MCF 10A (cell line): ENCODE data around the gene TMEM179. TPM values are rescaled to one million over a fixed set of nuclear protein-coding genes. Genes with fewer than 3 reads are reported as not detected.
"Not testable (repeated sequence)": the region's sequence is repeated elsewhere in the genome, so short reads cannot be mapped to it uniquely, and the experiment has no call there.

ENCODE experiments used
- BruUV-seq: library from RNA; stranded (reverse); fragments of 400-500 nt; replicated peaks from 2 replicates; lab custom pipeline; 2021; lab: Mats Ljungman, UMichigan
- CTCF ChIA-PET: fragments of 300-600 bp; sonication (Branson Sonifier 250); formaldehyde crosslinking; extraction: SDS; loops from one replicate; lab custom pipeline; 2021; ENCODE audit warnings: antibody characterized with exemption, inconsistent platforms; lab: Yijun Ruan, JAX
- POLR2A ChIA-PET: fragments of 300-600, 350-650 bp; sonication (Branson Sonifier 250); formaldehyde crosslinking; extraction: SDS; loops from one replicate; lab custom pipeline; 2020; ENCODE audit warnings: antibody characterized with exemption, inconsistent platforms; lab: Yijun Ruan, JAX
- DNase-seq: peaks from one replicate; pipeline ENCODE4 v3.0.0-alpha.2; 2018; ENCODE audit not compliant: unreplicated experiment
- H3K27ac Mint-ChIP-seq: one replicate; pipeline ENCODE4 v1.8.0; 2022; ENCODE audit warnings: mild to moderate bottlenecking, low read depth, mixed read lengths; ENCODE audit not compliant: unreplicated experiment
- H3K27me3 Mint-ChIP-seq: one replicate; pipeline ENCODE4 v1.8.0; 2022; ENCODE audit warnings: mixed read lengths; ENCODE audit not compliant: insufficient read depth, unreplicated experiment
- H3K36me3 Mint-ChIP-seq: one replicate; pipeline ENCODE4 v1.8.0; 2022; ENCODE audit warnings: mild to moderate bottlenecking, moderate library complexity, mixed read lengths; ENCODE audit not compliant: insufficient read depth, unreplicated experiment
- H3K4me1 Mint-ChIP-seq: one replicate; pipeline ENCODE4 v1.8.0; 2022; ENCODE audit warnings: mixed read lengths; ENCODE audit not compliant: insufficient read depth, unreplicated experiment
- H3K4me3 Mint-ChIP-seq: one replicate; pipeline ENCODE4 v1.8.0; 2022; ENCODE audit warnings: mild to moderate bottlenecking, moderate library complexity, mixed read lengths; ENCODE audit not compliant: unreplicated experiment
- H3K9me3 Mint-ChIP-seq: one replicate; pipeline ENCODE4 v1.8.0; 2022; ENCODE audit warnings: mixed read lengths; ENCODE audit not compliant: unreplicated experiment
- intact Hi-C: fragments of 100-400 bp; cut with micrococcal nuclease; formaldehyde crosslinking; loops from 2 replicates; pipeline ENCODE4 v1.14.1; 2022
- total RNA-seq: library from RNA; stranded (reverse); gene quantifications from 2 replicates; pipeline ENCODE4 v1.2.3, GENCODE V29; 2022
- TF ChIP-seq, protein P1 (sequence below): fragments of 200-600 bp; IDR thresholded peaks from one replicate; pipeline ENCODE4 v1.8.0; 2022; ENCODE audit warnings: antibody characterized with exemption, mild to moderate bottlenecking; ENCODE audit not compliant: unreplicated experiment

Gene TMEM179
- total RNA-seq, 1 experiment from 2014 or later, result not detected

DNA sequence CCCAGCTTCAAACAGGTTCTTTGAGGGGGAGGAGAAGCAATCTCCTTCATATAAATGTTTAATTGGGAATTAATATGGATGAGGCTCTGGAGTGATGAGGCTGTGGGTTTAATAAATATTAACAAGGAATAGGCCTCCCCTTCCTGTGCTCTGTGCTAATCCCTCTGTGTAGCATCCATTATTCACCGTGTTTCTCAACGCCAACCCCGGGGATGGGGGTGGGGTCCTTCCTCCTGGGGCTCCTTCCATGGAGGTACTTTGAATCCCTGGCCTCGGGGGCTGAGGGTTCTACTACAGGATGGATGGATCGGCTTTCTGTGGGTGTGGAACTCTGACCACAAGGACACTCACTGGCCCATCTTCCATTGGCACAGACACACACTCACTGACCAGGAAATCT, 34.9 kb upstream of the TMEM179 start:
- no TSS peak for BruUV-seq
- POLR2A ChIA-PET, result no interaction called here
- no peak overlapping the region for H3K4me3 Mint-ChIP-seq
- peaks cover 32% of the 10 kb centered on the region for H3K27me3 Mint-ChIP-seq
- H3K4me1 Mint-ChIP-seq, result no peaks in the 10 kb centered on the region
- no peaks in the 10 kb centered on the region for H3K36me3 Mint-ChIP-seq
- no peak overlapping the region for H3K27ac Mint-ChIP-seq
- CTCF ChIA-PET, result interaction anchor here (0.6 to 1.2 kb wide), 6 partner anchors 19 to 1040 kb away, joined by 3 to 7 read pairs (median 4); no protein-coding TSS in a partner anchor
- no peak for DNase-seq
- TF ChIP-seq, protein P1, sequence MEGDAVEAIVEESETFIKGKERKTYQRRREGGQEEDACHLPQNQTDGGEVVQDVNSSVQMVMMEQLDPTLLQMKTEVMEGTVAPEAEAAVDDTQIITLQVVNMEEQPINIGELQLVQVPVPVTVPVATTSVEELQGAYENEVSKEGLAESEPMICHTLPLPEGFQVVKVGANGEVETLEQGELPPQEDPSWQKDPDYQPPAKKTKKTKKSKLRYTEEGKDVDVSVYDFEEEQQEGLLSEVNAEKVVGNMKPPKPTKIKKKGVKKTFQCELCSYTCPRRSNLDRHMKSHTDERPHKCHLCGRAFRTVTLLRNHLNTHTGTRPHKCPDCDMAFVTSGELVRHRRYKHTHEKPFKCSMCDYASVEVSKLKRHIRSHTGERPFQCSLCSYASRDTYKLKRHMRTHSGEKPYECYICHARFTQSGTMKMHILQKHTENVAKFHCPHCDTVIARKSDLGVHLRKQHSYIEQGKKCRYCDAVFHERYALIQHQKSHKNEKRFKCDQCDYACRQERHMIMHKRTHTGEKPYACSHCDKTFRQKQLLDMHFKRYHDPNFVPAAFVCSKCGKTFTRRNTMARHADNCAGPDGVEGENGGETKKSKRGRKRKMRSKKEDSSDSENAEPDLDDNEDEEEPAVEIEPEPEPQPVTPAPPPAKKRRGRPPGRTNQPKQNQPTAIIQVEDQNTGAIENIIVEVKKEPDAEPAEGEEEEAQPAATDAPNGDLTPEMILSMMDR, result no peak
- intact Hi-C loops, result no loop called here
- H3K9me3 Mint-ChIP-seq, result no peaks in the 10 kb centered on the region

DNA sequence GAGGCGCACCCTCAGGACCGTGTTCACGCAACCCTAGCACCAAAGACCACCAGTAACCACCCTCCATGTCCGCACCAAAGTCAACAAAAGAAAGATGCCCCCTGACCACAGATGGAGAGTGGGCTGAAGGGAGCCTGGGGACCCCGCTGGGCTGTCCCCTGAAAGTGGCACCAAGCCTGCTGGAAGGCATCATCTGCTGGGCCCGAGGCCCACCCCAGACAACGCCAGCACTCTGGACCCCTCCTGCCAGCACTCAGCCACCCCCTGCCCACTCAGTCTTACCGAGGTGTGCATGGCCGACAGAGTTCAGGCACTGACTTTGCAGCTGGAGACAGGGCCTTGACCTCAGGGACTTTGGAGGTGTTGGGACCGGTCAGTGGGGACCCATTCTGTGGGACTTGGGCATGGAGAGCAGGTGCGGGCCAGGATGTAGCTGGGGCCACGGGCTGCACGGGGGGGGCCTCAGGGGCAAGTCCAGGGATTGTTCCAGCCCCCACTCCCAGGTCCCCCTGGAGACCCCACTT, 34.4 kb upstream of the TMEM179 start:
- intact Hi-C loops, result no loop called here
- Mint-ChIP-seq H3K4me3 (no peak overlapping the region), H3K27me3 (peaks cover 32% of the 10 kb centered on the region), H3K9me3 (no peaks in the 10 kb centered on the region), H3K36me3 (no peaks in the 10 kb centered on the region), H3K4me1 (no peaks in the 10 kb centered on the region), H3K27ac (no peak overlapping the region)
- TF ChIP-seq, protein P1, result no peak
- POLR2A ChIA-PET, result no interaction called here
- DNase-seq, result no peak
- CTCF ChIA-PET, result interaction anchor here (0.5 to 1.2 kb wide), 7 partner anchors 19 to 507 kb away, joined by 3 to 6 read pairs (median 3); no protein-coding TSS in a partner anchor
- no TSS peak for BruUV-seq

DNA sequence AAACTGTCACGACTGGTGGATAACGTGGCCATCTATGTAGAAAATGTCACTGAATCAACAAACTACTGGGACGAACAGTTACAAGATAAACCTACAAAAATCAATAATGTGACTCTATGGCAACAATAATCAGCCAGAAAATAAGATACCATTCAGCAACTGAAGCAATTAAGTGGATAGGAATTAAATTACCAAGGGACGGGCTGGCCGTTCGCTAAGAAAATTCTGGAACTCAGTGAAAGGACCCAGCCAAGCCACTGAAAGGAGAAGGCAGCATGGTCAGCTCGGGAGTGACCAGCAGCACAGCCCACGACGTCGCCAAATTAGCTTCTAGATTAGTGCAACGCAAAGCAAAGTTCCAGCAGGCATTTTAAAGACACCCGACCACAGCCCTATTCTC, 33.6 kb upstream of the TMEM179 start:
- H3K36me3 Mint-ChIP-seq, result no peaks in the 10 kb centered on the region
- no peak overlapping the region for H3K27ac Mint-ChIP-seq
- H3K27me3 Mint-ChIP-seq, result peaks cover 32% of the 10 kb centered on the region
- ChIA-PET CTCF (no interaction called here), POLR2A (no interaction called here)
- DNase-seq, result no peak
- H3K4me3 Mint-ChIP-seq, result no peak overlapping the region
- TF ChIP-seq, protein P1, result no peak
- no peaks in the 10 kb centered on the region for H3K4me1 Mint-ChIP-seq
- no peaks in the 10 kb centered on the region for H3K9me3 Mint-ChIP-seq
- BruUV-seq, result no TSS peak
- intact Hi-C loops, result no loop called here

DNA sequence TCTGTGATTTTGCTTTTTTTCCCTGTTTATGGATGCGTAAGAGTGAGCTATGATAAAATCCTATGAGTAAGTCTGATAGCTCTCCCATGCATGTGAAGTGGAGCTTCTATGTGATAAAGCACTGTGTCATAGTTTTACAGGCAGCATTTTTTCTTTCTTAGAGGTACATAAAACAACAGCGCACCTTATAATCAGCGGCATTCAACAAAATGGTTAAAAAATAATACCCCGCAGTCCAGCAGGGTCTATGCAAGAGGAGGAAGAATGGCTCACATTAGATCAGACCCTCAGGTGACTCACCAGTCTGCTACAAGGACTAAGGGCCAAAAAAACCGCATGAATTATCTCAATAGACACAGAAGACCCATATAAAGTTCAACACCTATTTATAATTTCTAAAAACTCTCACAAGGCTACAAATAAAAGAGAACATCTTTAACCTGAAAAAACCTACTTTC, 33.0 kb upstream of the TMEM179 start:
- Mint-ChIP-seq H3K4me1 (no peaks in the 10 kb centered on the region), H3K9me3 (no peaks in the 10 kb centered on the region), H3K27me3 (peaks cover 37% of the 10 kb centered on the region), H3K4me3 (no peak overlapping the region), H3K36me3 (no peaks in the 10 kb centered on the region), H3K27ac (no peak overlapping the region)
- intact Hi-C loops, result no loop called here
- no TSS peak for BruUV-seq
- CTCF ChIA-PET, result interaction anchor here (0.7 to 2.0 kb wide), 6 partner anchors 55 to 560 kb away, joined by 3 to 7 read pairs (median 3); no protein-coding TSS in a partner anchor
- POLR2A ChIA-PET, result no interaction called here
- no peak for DNase-seq
- TF ChIP-seq, protein P1, result no peak

DNA sequence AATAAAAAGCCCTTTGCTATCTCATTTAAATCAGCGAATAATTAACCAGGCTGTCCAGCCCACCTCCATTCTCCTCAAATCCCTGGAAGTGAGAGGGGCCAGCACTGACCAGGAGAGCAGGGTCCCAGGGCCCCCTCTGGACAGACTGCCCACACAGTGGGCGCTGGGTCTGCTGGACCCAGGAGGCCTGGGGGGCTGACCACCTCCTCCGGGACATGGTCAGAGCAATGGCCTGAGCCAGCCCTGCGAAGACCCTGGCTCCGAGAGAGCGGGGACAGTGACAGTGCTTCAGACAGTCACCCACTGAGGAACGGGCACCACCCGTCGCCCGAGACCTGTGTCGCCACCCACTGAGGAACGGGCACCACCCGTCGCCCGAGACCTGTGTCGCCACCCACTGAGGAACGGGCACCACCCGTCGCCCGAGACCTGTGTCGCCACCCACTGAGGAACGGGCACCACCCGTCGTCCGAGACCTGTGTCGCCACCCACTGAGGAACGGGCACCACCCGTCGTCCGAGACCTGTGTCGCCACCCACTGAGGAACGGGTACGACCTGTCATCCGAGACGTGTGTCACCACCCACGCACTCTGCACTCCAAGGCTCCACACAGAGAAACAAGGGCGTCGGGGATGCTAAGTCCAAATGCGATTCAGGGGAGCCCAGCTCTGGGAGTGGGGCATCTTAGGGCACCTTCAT, 32.4 kb upstream of the TMEM179 start:
- H3K27ac Mint-ChIP-seq, intact Hi-C loops: not testable (repeated sequence)

More for the DNA sequence above, 32.4 kb upstream of the TMEM179 start:
- peaks cover 43% of the 10 kb centered on the region for H3K27me3 Mint-ChIP-seq
- DNase-seq, H3K4me1 Mint-ChIP-seq, H3K36me3 Mint-ChIP-seq, BruUV-seq, POLR2A ChIA-PET, H3K9me3 Mint-ChIP-seq, H3K4me3 Mint-ChIP-seq: not testable (repeated sequence)
- CTCF ChIA-PET, result interaction anchor here (0.7 to 2.0 kb wide), 6 partner anchors 54 to 559 kb away, joined by 3 to 7 read pairs (median 3); no protein-coding TSS in a partner anchor
